H1 (cell line): ENCODE measurements around the gene ZSCAN16. TPM values are rescaled to one million over a fixed set of nuclear protein-coding genes. Genes with fewer than 3 reads are reported as not detected.
A peak's percentile ranks its signal among the peaks of the same experiment; 100 is the strongest.

Experiments
- CBX8 ChIP-seq: fragments of 300-800, 300-1000 bp; sonication (generic); IDR thresholded peaks from 2 replicates; pipeline ENCODE4 v1.7.1; 2016; ENCODE audit warnings: low read depth, low read length, borderline replicate concordance
- CEBPB ChIP-seq: IDR thresholded peaks from 2 replicates; pipeline ENCODE4 v1.6.1; 2012; ENCODE audit warnings: low read depth, low read length
- CHD2 ChIP-seq: IDR thresholded peaks from 2 replicates; pipeline ENCODE4 v1.6.1; 2012; ENCODE audit warnings: low read length, improper control_type of control experiment
- EP300 ChIP-seq, 2 experiments: IDR thresholded peaks; 1 replicate in 1 of 2; 2 replicates in 1 of 2; pipeline ENCODE4 v1.6.1; 2011 to 2012; ENCODE audit warnings: low read depth in 2 of 2, low read length in 2 of 2, mild to moderate bottlenecking in 2 of 2, borderline replicate concordance in 1 of 2, inconsistent platforms in 1 of 2, moderate library complexity in 1 of 2
- GTF2F1 ChIP-seq: IDR thresholded peaks from 2 replicates; pipeline ENCODE4 v1.6.1; 2012; ENCODE audit warnings: low read depth, low read length, improper control_type of control experiment, borderline replicate concordance
- HDAC2 ChIP-seq, 2 experiments: fragments of 300-600 bp in 1 of 2; sonication (generic) in 1 of 2; IDR thresholded peaks; 2 replicates each; pipeline ENCODE4 v1.6.1; 2011 to 2012; ENCODE audit warnings: low read depth in 2 of 2, low read length in 2 of 2, mild to moderate bottlenecking in 2 of 2, moderate library complexity in 2 of 2, borderline replicate concordance in 1 of 2, inconsistent platforms in 1 of 2
- KDM1A ChIP-seq: fragments of 200-600, 300-600 bp; sonication (generic); IDR thresholded peaks from 2 replicates; pipeline ENCODE4 v1.7.1; 2016; ENCODE audit warnings: mild to moderate bottlenecking, low read length, borderline replicate concordance
- PHF8 ChIP-seq: fragments of 200-600 bp; sonication (generic); conservative IDR thresholded peaks from 2 replicates; pipeline ENCODE4 v1.7.1; 2012; ENCODE audit warnings: low read depth, mild to moderate bottlenecking, inconsistent platforms, low read length, moderate library complexity
- POLR2A ChIP-seq, 2 experiments: IDR thresholded peaks; 1 replicate in 1 of 2; 2 replicates in 1 of 2; pipeline ENCODE4 v1.6.1; 2011; ENCODE audit warnings: low read depth in 2 of 2, low read length in 2 of 2, mild to moderate bottlenecking in 2 of 2; ENCODE audit errors: control extremely low read depth in 1 of 2
- POLR2AphosphoS5 ChIP-seq: IDR thresholded peaks from 2 replicates; pipeline ENCODE4 v1.6.1; 2011; ENCODE audit warnings: low read depth, low read length
- RBBP5 ChIP-seq: IDR thresholded peaks from 2 replicates; pipeline ENCODE4 v1.7.1; 2012; ENCODE audit warnings: low read depth, mild to moderate bottlenecking, inconsistent platforms, low read length, moderate library complexity, borderline replicate concordance
- RNF2 ChIP-seq: fragments of 200-900, 300-1000 bp; sonication (generic); IDR thresholded peaks from 2 replicates; pipeline ENCODE4 v1.7.1; 2016; ENCODE audit warnings: borderline replicate concordance, low read depth, mild to moderate bottlenecking, antibody characterized with exemption, low read length; ENCODE audit not compliant: poor library complexity, severe bottlenecking; ENCODE audit errors: missing control alignments
- SIRT6 ChIP-seq: IDR thresholded peaks from one replicate; pipeline ENCODE4 v1.7.1; 2012; ENCODE audit warnings: low read length, inconsistent platforms
- SP1 ChIP-seq: IDR thresholded peaks from 2 replicates; pipeline ENCODE4 v1.6.1; 2011; ENCODE audit warnings: low read depth, low read length
- SUZ12 ChIP-seq: fragments of 200-600 bp; sonication (generic); IDR thresholded peaks from 2 replicates; pipeline ENCODE4 v1.6.1; 2012; ENCODE audit warnings: mild to moderate bottlenecking, inconsistent platforms, low read length, moderate library complexity, mixed read lengths
- TAF1 ChIP-seq: IDR thresholded peaks from 2 replicates; pipeline ENCODE4 v1.6.1; 2011; ENCODE audit warnings: mild to moderate bottlenecking, low read depth, low read length
- TAF7 ChIP-seq: optimal IDR thresholded peaks from 2 replicates; pipeline ENCODE3; 2011; ENCODE audit warnings: low read depth, mild to moderate bottlenecking, inconsistent platforms, low read length, moderate library complexity, borderline replicate concordance
- TCF12 ChIP-seq: IDR thresholded peaks from 2 replicates; pipeline ENCODE4 v1.6.1; 2011; ENCODE audit warnings: low read depth, mild to moderate bottlenecking, low read length
- polyA plus RNA-seq, 7 experiments: library from polyadenylated mRNA; depleted of rRNA in 3 of 7; stranded (reverse) in 5 of 7; unstranded in 2 of 7; fragments of >200 nt in 5 of 7; fragments of 200-250 nt in 2 of 7; gene quantifications; 1 replicate in 5 of 7; 2 replicates in 1 of 7; 4 replicates in 1 of 7; pipeline versions ENCODE4 v1.2.1 to v1.2.3, GENCODE V29; 2011 to 2013; ENCODE audit warnings: missing spikeins in 2 of 7, mixed read lengths in 2 of 7
- total RNA-seq: library from RNA; stranded (reverse); fragmentation: NEBNext Ultra II Directional; extraction: Animal tissue kit (Norgen Biotek cat#: 25700); gene quantifications from 2 replicates; pipeline ENCODE4 v1.2.1, GENCODE V29; 2021
- TF ChIP-seq, protein P1 (sequence below), 3 experiments: IDR thresholded peaks; 1 replicate in 2 of 3; 2 replicates in 1 of 3; pipeline versions ENCODE4 v1.5.1 to v1.6.1; 2011; ENCODE audit warnings: low read length in 3 of 3, mild to moderate bottlenecking in 3 of 3, inconsistent platforms in 2 of 3, low read depth in 1 of 3, moderate library complexity in 1 of 3; ENCODE audit not compliant: insufficient read depth in 1 of 3; ENCODE audit errors: control extremely low read depth in 1 of 3
- TF ChIP-seq, protein P2 (sequence below): IDR thresholded peaks from 2 replicates; pipeline ENCODE4 v1.6.1; 2012; ENCODE audit warnings: inconsistent platforms

Gene ZSCAN16
- total and polyA plus RNA-seq, 2 of the 8 experiments (the other 6 are each of a cell fraction or from before 2014, with no cell fraction given), result 3.6 to 9.4 TPM

DNA sequence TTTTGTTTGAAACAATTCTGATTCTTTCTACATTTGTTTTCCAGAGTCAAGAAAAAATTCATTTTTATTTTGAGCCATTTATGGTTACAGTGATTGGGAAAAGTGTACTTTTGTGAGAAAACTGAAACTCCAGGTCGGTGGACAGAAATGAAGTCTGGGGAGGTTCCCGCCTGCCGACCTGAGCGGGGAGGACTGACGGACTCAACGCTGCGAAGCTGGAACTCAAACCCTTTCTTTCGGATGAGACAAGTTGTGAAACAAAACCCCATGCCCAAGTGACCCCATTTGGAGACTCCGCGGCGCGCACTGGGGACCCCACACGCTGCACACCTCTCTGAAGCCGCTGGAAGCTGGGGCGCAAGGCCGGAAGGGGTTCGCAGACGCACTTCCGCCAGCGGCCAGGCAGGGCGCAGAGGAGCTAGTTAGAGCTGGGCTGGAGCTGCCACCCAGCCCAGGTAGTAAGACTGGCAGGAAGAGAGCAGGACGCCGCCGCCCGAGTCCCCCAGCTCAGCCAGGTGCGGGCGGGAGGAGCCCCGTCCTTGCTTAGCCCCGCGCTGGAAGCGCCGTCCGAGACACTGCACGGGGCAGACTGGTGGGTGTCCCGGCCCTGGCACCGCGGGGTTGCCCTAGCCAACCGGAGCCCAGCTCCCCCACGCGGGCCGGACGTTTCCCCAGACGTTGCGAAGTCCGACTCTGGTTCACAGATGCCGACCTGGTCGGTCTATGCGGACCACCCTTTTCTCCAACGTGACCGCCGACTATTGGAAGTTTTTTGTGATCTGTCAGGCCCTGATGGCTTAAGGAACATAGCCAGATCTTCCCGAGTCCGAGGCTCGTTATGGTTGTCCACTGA lies 19.8 kb upstream of the ZSCAN16 start (continued):
- TF ChIP-seq, protein P1, sequence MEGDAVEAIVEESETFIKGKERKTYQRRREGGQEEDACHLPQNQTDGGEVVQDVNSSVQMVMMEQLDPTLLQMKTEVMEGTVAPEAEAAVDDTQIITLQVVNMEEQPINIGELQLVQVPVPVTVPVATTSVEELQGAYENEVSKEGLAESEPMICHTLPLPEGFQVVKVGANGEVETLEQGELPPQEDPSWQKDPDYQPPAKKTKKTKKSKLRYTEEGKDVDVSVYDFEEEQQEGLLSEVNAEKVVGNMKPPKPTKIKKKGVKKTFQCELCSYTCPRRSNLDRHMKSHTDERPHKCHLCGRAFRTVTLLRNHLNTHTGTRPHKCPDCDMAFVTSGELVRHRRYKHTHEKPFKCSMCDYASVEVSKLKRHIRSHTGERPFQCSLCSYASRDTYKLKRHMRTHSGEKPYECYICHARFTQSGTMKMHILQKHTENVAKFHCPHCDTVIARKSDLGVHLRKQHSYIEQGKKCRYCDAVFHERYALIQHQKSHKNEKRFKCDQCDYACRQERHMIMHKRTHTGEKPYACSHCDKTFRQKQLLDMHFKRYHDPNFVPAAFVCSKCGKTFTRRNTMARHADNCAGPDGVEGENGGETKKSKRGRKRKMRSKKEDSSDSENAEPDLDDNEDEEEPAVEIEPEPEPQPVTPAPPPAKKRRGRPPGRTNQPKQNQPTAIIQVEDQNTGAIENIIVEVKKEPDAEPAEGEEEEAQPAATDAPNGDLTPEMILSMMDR (IDR thresholded peaks at IDR 0.05; ENCODE audit: control extremely low read depth in 1 of 3, insufficient read depth in 1 of 3, low read depth in 1 of 3, low read length in 3 of 3), result peak; percentile 58 to 72 (median 62)
- TF ChIP-seq CBX8 (no peak), RBBP5 (peak; percentile 75; the same call in 1 of the 2 replicates), CHD2 (0 out of 2 replicates have a peak, but pooled peaks have one; percentile 11), CEBPB (peak; percentile 34; the same call in 1 of the 2 replicates), RNF2 (no peak), POLR2A (IDR thresholded peaks at IDR 0.05; ENCODE audit: control extremely low read depth in 1 of 2, low read depth in 2 of 2, low read length in 2 of 2) (peak in 1 of 2 experiments; percentile 80; a peak in 2 of 3 replicates), KDM1A (no peak), SP1 (no peak), TAF1 (peak; percentile 90), SIRT6 (no peak), SUZ12 (no peak), HDAC2 (IDR thresholded peaks at IDR 0.05; ENCODE audit: borderline replicate concordance in 1 of 2, low read depth in 2 of 2, low read length in 2 of 2) (no peak), GTF2F1 (no peak), TAF7 (peak; percentile 85), POLR2AphosphoS5 (peak; percentile 58), EP300 (IDR thresholded peaks at IDR 0.05; ENCODE audit: borderline replicate concordance in 1 of 2, low read depth in 2 of 2, low read length in 2 of 2) (no peak), PHF8 (peak; percentile 47; the same call in 1 of the 2 replicates), TCF12 (no peak)
- TF ChIP-seq, protein P2, sequence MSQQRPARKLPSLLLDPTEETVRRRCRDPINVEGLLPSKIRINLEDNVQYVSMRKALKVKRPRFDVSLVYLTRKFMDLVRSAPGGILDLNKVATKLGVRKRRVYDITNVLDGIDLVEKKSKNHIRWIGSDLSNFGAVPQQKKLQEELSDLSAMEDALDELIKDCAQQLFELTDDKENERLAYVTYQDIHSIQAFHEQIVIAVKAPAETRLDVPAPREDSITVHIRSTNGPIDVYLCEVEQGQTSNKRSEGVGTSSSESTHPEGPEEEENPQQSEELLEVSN, result no peak
